ENCODE data around the gene HOXC6. TPM values are rescaled to one million over a fixed set of nuclear protein-coding genes. Genes with fewer than 3 reads are reported as not detected.
"Not testable (repeated sequence)": the region's sequence is repeated elsewhere in the genome, so short reads cannot be mapped to it uniquely, and the experiment has no call there.

Gene HOXC6
- total RNA-seq, 1 experiment from 2014 or later: not detected

GRCh38 chr12:54075974-54076373 is 47.7 kb downstream of the HOXC6 start:
- Histone ChIP-seq H4K20me1 (ENCODE audit: insufficient read depth, low read depth, low read length) (no peaks in the 10 kb centered on the region), H3K9me2 (replicated peaks; ENCODE audit: insufficient read depth, low read length) (no peaks in the 10 kb centered on the region), H3K36me3 (ENCODE audit: insufficient read depth, low read length) (no peaks in the 10 kb centered on the region), H3K27me3 (ENCODE audit: low read length) (no peaks in the 10 kb centered on the region), H3K9ac (ENCODE audit: low read length) (no peak overlapping the region), H2AFZ (ENCODE audit: low read length) (no peak overlapping the region), H3K4me3 (ENCODE audit: low read length) (no peak overlapping the region), H3K27ac (ENCODE audit: low read length) (no peak overlapping the region), H3K79me2 (ENCODE audit: low read length) (no peaks in the 10 kb centered on the region), H3K4me1 (ENCODE audit: low read length) (no peaks in the 10 kb centered on the region), H3K9me3 (ENCODE audit: low read length) (no peaks in the 10 kb centered on the region), H3K4me2 (ENCODE audit: low read depth, low read length, poor library complexity, severe bottlenecking) (no peak overlapping the region)
- no peak for DNase-seq

DNA sequence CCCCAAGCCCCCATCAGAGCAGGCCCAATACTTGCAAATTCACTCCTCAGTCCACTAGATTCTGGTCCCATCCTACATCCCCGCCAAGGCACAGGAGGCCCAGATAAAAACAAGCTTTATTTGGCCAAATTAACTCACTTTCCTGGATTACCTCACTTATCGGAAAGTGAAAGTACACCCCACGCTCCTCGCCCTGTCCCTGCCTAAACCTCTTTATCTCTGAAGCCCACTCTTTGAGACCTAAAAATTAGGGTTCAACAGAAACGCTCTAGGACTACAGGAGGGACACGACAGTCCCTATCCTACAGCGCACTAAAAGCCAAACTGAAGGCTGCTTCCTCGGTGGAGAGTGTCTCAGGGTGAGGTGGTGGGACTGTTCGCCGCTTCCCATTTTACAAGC is 49.6 kb downstream of the HOXC6 start:
- H3K4me2 ChIP-seq (ENCODE audit: low read depth, low read length, poor library complexity, severe bottlenecking); H3K36me3 ChIP-seq (ENCODE audit: insufficient read depth, low read length); H3K4me1 ChIP-seq (ENCODE audit: low read length); H4K20me1 ChIP-seq (ENCODE audit: insufficient read depth, low read depth, low read length); DNase-seq; H3K9me2 ChIP-seq (replicated peaks; ENCODE audit: insufficient read depth, low read length); H3K9me3 ChIP-seq (ENCODE audit: low read length); H3K27ac ChIP-seq (ENCODE audit: low read length); H3K79me2 ChIP-seq (ENCODE audit: low read length); H3K27me3 ChIP-seq (ENCODE audit: low read length); H2AFZ ChIP-seq (ENCODE audit: low read length); H3K4me3 ChIP-seq (ENCODE audit: low read length); H3K9ac ChIP-seq (ENCODE audit: low read length): not testable (repeated sequence)

DNA sequence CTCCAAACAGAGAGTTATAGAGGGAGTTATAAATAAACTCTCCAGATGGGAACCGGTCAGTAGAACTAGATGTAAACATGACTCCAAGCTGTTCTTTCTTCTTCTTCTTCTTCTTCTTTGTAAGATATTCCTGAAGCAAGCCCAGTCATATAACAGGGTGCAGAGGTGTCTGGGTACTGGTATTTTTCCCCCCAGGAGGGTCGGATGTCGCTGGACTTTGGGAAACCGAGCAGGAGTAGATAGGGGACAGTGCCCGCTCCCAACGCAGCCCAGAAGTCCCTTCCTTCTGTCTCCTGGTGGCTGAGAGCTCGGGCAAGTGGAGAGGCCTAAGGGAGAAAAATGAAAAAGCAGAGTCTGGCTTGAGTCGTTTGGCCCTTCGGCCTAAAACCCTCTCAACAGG is 50.9 kb downstream of the HOXC6 start:
- not testable (repeated sequence) for H3K9ac ChIP-seq (ENCODE audit: low read length); H3K4me3 ChIP-seq (ENCODE audit: low read length); H3K36me3 ChIP-seq (ENCODE audit: insufficient read depth, low read length); H2AFZ ChIP-seq (ENCODE audit: low read length); DNase-seq; H3K4me2 ChIP-seq (ENCODE audit: low read depth, low read length, poor library complexity, severe bottlenecking); H3K27ac ChIP-seq (ENCODE audit: low read length); H3K9me2 ChIP-seq (replicated peaks; ENCODE audit: insufficient read depth, low read length); H3K9me3 ChIP-seq (ENCODE audit: low read length); H4K20me1 ChIP-seq (ENCODE audit: insufficient read depth, low read depth, low read length); H3K79me2 ChIP-seq (ENCODE audit: low read length); H3K27me3 ChIP-seq (ENCODE audit: low read length); H3K4me1 ChIP-seq (ENCODE audit: low read length)

Small RNAs within 50 kb of the gene (small RNA-seq; reads per million reads assigned to genes)
- gene HOXC5 (not detected), gene MIR196A2 (not detected), gene MIR615 (0.12 reads per million)

Other genes starting within 250 kb of the HOXC6 start
- not detected in 2 replicates for gene HOXC13, start 89.6 kb upstream of the HOXC6 start, total RNA-seq (2014; rRNA removed; shearing (Covaris generic); ENCODE audit: low replicate concordance)
- gene HOXC12, start 73.5 kb upstream of the HOXC6 start, total RNA-seq (2014; rRNA removed; shearing (Covaris generic); ENCODE audit: low replicate concordance): not detected in 2 replicates
- gene HOXC11, start 55.3 kb upstream of the HOXC6 start, total RNA-seq (2014; rRNA removed; shearing (Covaris generic); ENCODE audit: low replicate concordance): not detected in 2 replicates
- gene HOTAIR, start 53.5 kb upstream of the HOXC6 start, total RNA-seq (2014; rRNA removed; shearing (Covaris generic); ENCODE audit: low replicate concordance): 0.07 TPM in 1 of 2 replicates, not detected in the other
- gene HOXC10, start 43.3 kb upstream of the HOXC6 start, total RNA-seq (2014; rRNA removed; shearing (Covaris generic); ENCODE audit: low replicate concordance): not detected in 2 replicates
- gene HOXC9, start 28.3 kb upstream of the HOXC6 start, total RNA-seq (2014; rRNA removed; shearing (Covaris generic); ENCODE audit: low replicate concordance): not detected in 2 replicates
- not detected in 2 replicates for gene HOXC8, start 19.5 kb upstream of the HOXC6 start, total RNA-seq (2014; rRNA removed; shearing (Covaris generic); ENCODE audit: low replicate concordance)
- gene HOXC5, start 4.6 kb downstream of the HOXC6 start, total RNA-seq (2014; rRNA removed; shearing (Covaris generic); ENCODE audit: low replicate concordance): not detected in 2 replicates
- 7.3 and 9.7 TPM in 2 replicates for gene HOXC4, start 25.4 kb downstream of the HOXC6 start, total RNA-seq (2014; rRNA removed; shearing (Covaris generic); ENCODE audit: low replicate concordance)
- gene SMUG1, start 160.5 kb downstream of the HOXC6 start, total RNA-seq (2014; rRNA removed; shearing (Covaris generic); ENCODE audit: low replicate concordance): 39.8 and 43.3 TPM in 2 replicates

All from Karpas-422 (cell line).